GM23338 (cell line): ENCODE data around the gene FAM227B. TPM values are rescaled to one million over a fixed set of nuclear protein-coding genes. Genes with fewer than 3 reads are reported as not detected.

Source experiments
- ATAC-seq: fragments of 200-7000 bp; cut with Tn5 transposase; 3 replicates; pipeline ENCODE4 v1.9.1; 2020
- DNase-seq: peaks from one replicate; pipeline ENCODE4 v3.0.0-alpha.2; 2015; ENCODE audit warnings: low spot score
- H2AFZ ChIP-seq: fragments of 200-600 bp; sonication (generic); 2 replicates; pipeline ENCODE4 v1.8.0; 2016; ENCODE audit warnings: antibody characterized with exemption, mild to moderate bottlenecking, moderate library complexity
- H3F3A ChIP-seq: fragments of 200-600 bp; sonication (generic); replicated peaks from 2 replicates; pipeline ENCODE4 v1.8.0; 2017; ENCODE audit warnings: antibody characterized with exemption, mixed run types, low read depth
- H3K27ac ChIP-seq: fragments of 200-600 bp; sonication (generic); 2 replicates; pipeline ENCODE4 v1.6.1; 2016; ENCODE audit warnings: low read depth
- H3K27me3 ChIP-seq: fragments of 200-600 bp; sonication (generic); 2 replicates; pipeline ENCODE4 v1.8.0; 2016; ENCODE audit warnings: mild to moderate bottlenecking, mixed run types, moderate library complexity; ENCODE audit not compliant: insufficient read depth
- H3K36me3 ChIP-seq: fragments of 200-600 bp; sonication (generic); 2 replicates; pipeline ENCODE4 v1.8.0; 2016; ENCODE audit warnings: mild to moderate bottlenecking; ENCODE audit not compliant: insufficient read depth
- H3K4me1 ChIP-seq: fragments of 200-600 bp; sonication (generic); 2 replicates; pipeline ENCODE4 v1.8.0; 2016; ENCODE audit warnings: mild to moderate bottlenecking, moderate library complexity; ENCODE audit not compliant: insufficient read depth
- H3K4me2 ChIP-seq: fragments of 200-600 bp; sonication (generic); 2 replicates; pipeline ENCODE4 v1.7.1; 2017; ENCODE audit warnings: mixed run types
- H3K4me3 ChIP-seq: fragments of 200-600 bp; sonication (generic); 2 replicates; pipeline ENCODE4 v1.6.1; 2016; ENCODE audit warnings: mixed run types
- H3K79me2 ChIP-seq: fragments of 200-600 bp; sonication (generic); replicated peaks from 2 replicates; pipeline ENCODE4 v1.8.0; 2017; ENCODE audit warnings: mild to moderate bottlenecking; ENCODE audit not compliant: insufficient read depth
- H3K9me2 ChIP-seq: fragments of 200-600 bp; sonication (generic); 2 replicates; pipeline ENCODE4 v1.8.0; 2017; ENCODE audit not compliant: insufficient read depth
- H4K20me1 ChIP-seq: fragments of 200-600 bp; sonication (generic); replicated peaks from 2 replicates; pipeline ENCODE4 v1.8.0; 2017; ENCODE audit warnings: mild to moderate bottlenecking; ENCODE audit not compliant: insufficient read depth
- H3K27ac Mint-ChIP-seq: 2 replicates; pipeline ENCODE4 v1.8.0; 2020; ENCODE audit warnings: inconsistent platforms, mild to moderate bottlenecking, moderate library complexity, mixed read lengths
- H3K27me3 Mint-ChIP-seq: 3 replicates; pipeline ENCODE4 v1.8.0; 2022; ENCODE audit warnings: low read depth, mild to moderate bottlenecking, moderate library complexity, mixed read lengths, inconsistent platforms; ENCODE audit not compliant: insufficient read depth, poor library complexity
- H3K36me3 Mint-ChIP-seq: 3 replicates; pipeline ENCODE4 v1.8.0; 2021; ENCODE audit warnings: low read depth, mild to moderate bottlenecking, inconsistent platforms, moderate library complexity, mixed read lengths
- H3K4me1 Mint-ChIP-seq: 3 replicates; pipeline ENCODE4 v1.8.0; 2020; ENCODE audit warnings: mild to moderate bottlenecking, inconsistent platforms, mixed read lengths
- H3K4me3 Mint-ChIP-seq: 3 replicates; pipeline ENCODE4 v1.8.0; 2021; ENCODE audit warnings: moderate library complexity, mild to moderate bottlenecking, inconsistent platforms, mixed read lengths
- H3K9me3 Mint-ChIP-seq: 3 replicates; pipeline ENCODE4 v1.8.0; 2020; ENCODE audit warnings: moderate library complexity, mild to moderate bottlenecking, inconsistent platforms, mixed read lengths
- CREB1 ChIP-seq: fragments of 250-450 bp; sonication (Bioruptor Pico); IDR thresholded peaks from 2 replicates; pipeline ENCODE4 v1.5.0; 2020; ENCODE audit warnings: low read depth, mild to moderate bottlenecking, moderate library complexity
- ETS1 ChIP-seq: IDR thresholded peaks from 2 replicates; pipeline ENCODE4 v1.6.1; 2016; ENCODE audit warnings: antibody characterized with exemption
- EZH2 ChIP-seq: fragments of 200-600 bp; sonication (generic); IDR thresholded peaks from one replicate; pipeline ENCODE4 v1.8.0; 2017; ENCODE audit warnings: antibody characterized with exemption, mild to moderate bottlenecking, low read depth; ENCODE audit not compliant: unreplicated experiment
- EZH2phosphoT487 ChIP-seq: fragments of 200-600 bp; sonication (generic); IDR thresholded peaks from one replicate; pipeline ENCODE4 v1.8.1; 2018; ENCODE audit warnings: antibody characterized with exemption; ENCODE audit not compliant: unreplicated experiment
- NANOG ChIP-seq: IDR thresholded peaks from 2 replicates; pipeline ENCODE4 v1.6.1; 2016; ENCODE audit warnings: antibody characterized with exemption, borderline replicate concordance
- POLR2AphosphoS5 ChIP-seq: IDR thresholded peaks from 2 replicates; pipeline ENCODE4 v1.6.1; 2016; ENCODE audit warnings: antibody characterized with exemption, low read depth
- STAT1 ChIP-seq: IDR thresholded peaks from one replicate; pipeline ENCODE4 v1.6.1; 2016; ENCODE audit warnings: antibody characterized with exemption; ENCODE audit not compliant: unreplicated experiment
- ZNF114 ChIP-seq: fragments of 250-450 bp; sonication (Bioruptor Pico); IDR thresholded peaks from 2 replicates; pipeline ENCODE4 v1.5.0; 2020; ENCODE audit warnings: mild to moderate bottlenecking, moderate library complexity
- ZNF331 ChIP-seq: fragments of 250-450 bp; sonication (Bioruptor Pico); IDR thresholded peaks from 2 replicates; pipeline ENCODE4 v1.5.0; 2020; ENCODE audit warnings: low read depth, mild to moderate bottlenecking, moderate library complexity
- polyA plus RNA-seq: library from polyadenylated mRNA; unstranded; fragments of >200 nt; fragmentation: Nextera tagmentation; extraction: Ambion mirVana; gene quantifications from 2 replicates; pipeline ENCODE4 v1.2.1, GENCODE V29; 2016
- total RNA-seq: library from RNA; depleted of rRNA; stranded (reverse); fragments of >200 nt; shearing (Covaris generic); gene quantifications from 2 replicates; pipeline ENCODE4 v1.2.3, GENCODE V29; 2014
- TF ChIP-seq, protein P1 (sequence below): fragments of 250-450 bp; sonication (Bioruptor Pico); IDR thresholded peaks from 2 replicates; pipeline ENCODE4 v1.5.0; 2020; ENCODE audit warnings: mild to moderate bottlenecking, moderate library complexity

Gene FAM227B
- total and polyA plus RNA-seq, 2 experiments from 2014 or later, result 2.6 to 10.2 TPM

DNA sequence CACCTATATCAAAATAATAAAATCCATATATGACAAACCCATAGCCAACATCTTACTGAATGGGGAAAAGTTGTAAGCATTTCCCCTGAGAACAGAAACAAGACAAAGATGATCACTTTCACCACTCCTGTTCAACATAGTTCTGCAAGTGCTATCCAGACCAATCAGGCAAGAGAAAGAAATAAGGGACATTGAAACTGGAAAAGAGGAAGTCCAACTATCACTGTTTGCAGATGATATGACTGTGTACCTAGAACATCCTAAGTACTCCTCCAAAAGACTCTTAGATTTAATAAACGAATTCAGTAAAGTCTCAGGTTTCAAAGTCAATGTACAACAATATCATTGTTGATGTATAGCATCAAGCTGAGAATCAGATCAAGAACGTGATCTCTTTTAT is 233.1 kb downstream of the FAM227B start:
- DNase-seq, result no peak
- no peak overlapping the region for H3K27ac Mint-ChIP-seq
- TF ChIP-seq POLR2AphosphoS5 (no peak), STAT1 (no peak), EZH2phosphoT487 (no peak), NANOG (no peak), ETS1 (no peak)
- no peak for ATAC-seq
- Histone ChIP-seq H3F3A (no peaks in the 10 kb centered on the region), H3K79me2 (no peaks in the 10 kb centered on the region), H3K4me3 (no peak overlapping the region), H3K4me2 (no peak overlapping the region), H2AFZ (no peak overlapping the region), H3K27ac (no peak overlapping the region), H3K4me1 (peaks cover 15% of the 10 kb centered on the region), H3K27me3 (no peaks in the 10 kb centered on the region), H3K9me2 (peaks cover 3% of the 10 kb centered on the region; the same call in 1 of the 2 replicates), H3K36me3 (no peaks in the 10 kb centered on the region), H4K20me1 (no peaks in the 10 kb centered on the region)
- H3K4me1 Mint-ChIP-seq, result peaks cover 20% of the 10 kb centered on the region; the same call in 2 of the 3 replicates
- no peaks in the 10 kb centered on the region for H3K9me3 Mint-ChIP-seq
- H3K36me3 Mint-ChIP-seq, result no peaks in the 10 kb centered on the region; the same call in 2 of the 3 replicates
- no peak overlapping the region for H3K4me3 Mint-ChIP-seq
- H3K27me3 Mint-ChIP-seq, result no peaks in the 10 kb centered on the region

- peaks cover 1% of the 10 kb centered on the region for H3K27me3 Mint-ChIP-seq
- H3K9me2 ChIP-seq, result peaks cover 3% of the 10 kb centered on the region; the same call in 1 of the 2 replicates
- TF ChIP-seq, protein P1, sequence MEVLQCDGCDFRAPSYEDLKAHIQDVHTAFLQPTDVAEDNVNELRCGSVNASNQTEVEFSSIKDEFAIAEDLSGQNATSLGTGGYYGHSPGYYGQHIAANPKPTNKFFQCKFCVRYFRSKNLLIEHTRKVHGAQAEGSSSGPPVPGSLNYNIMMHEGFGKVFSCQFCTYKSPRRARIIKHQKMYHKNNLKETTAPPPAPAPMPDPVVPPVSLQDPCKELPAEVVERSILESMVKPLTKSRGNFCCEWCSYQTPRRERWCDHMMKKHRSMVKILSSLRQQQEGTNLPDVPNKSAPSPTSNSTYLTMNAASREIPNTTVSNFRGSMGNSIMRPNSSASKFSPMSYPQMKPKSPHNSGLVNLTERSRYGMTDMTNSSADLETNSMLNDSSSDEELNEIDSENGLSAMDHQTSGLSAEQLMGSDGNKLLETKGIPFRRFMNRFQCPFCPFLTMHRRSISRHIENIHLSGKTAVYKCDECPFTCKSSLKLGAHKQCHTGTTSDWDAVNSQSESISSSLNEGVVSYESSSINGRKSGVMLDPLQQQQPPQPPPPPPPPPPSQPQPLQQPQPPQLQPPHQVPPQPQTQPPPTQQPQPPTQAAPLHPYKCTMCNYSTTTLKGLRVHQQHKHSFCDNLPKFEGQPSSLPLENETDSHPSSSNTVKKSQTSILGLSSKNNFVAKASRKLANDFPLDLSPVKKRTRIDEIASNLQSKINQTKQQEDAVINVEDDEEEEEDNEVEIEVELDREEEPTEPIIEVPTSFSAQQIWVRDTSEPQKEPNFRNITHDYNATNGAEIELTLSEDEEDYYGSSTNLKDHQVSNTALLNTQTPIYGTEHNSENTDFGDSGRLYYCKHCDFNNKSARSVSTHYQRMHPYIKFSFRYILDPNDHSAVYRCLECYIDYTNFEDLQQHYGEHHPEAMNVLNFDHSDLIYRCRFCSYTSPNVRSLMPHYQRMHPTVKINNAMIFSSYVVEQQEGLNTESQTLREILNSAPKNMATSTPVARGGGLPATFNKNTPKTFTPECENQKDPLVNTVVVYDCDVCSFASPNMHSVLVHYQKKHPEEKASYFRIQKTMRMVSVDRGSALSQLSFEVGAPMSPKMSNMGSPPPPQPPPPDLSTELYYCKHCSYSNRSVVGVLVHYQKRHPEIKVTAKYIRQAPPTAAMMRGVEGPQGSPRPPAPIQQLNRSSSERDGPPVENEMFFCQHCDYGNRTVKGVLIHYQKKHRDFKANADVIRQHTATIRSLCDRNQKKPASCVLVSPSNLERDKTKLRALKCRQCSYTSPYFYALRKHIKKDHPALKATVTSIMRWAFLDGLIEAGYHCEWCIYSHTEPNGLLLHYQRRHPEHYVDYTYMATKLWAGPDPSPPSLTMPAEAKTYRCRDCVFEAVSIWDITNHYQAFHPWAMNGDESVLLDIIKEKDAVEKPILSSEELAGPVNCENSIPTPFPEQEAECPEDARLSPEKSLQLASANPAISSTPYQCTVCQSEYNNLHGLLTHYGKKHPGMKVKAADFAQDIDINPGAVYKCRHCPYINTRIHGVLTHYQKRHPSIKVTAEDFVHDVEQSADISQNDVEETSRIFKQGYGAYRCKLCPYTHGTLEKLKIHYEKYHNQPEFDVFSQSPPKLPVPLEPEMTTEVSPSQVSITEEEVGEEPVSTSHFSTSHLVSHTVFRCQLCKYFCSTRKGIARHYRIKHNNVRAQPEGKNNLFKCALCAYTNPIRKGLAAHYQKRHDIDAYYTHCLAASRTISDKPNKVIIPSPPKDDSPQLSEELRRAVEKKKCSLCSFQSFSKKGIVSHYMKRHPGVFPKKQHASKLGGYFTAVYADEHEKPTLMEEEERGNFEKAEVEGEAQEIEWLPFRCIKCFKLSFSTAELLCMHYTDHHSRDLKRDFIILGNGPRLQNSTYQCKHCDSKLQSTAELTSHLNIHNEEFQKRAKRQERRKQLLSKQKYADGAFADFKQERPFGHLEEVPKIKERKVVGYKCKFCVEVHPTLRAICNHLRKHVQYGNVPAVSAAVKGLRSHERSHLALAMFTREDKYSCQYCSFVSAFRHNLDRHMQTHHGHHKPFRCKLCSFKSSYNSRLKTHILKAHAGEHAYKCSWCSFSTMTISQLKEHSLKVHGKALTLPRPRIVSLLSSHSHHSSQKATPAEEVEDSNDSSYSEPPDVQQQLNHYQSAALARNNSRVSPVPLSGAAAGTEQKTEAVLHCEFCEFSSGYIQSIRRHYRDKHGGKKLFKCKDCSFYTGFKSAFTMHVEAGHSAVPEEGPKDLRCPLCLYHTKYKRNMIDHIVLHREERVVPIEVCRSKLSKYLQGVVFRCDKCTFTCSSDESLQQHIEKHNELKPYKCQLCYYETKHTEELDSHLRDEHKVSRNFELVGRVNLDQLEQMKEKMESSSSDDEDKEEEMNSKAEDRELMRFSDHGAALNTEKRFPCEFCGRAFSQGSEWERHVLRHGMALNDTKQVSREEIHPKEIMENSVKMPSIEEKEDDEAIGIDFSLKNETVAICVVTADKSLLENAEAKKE (CRISPR knock-in tag), result no peak
- TF ChIP-seq CREB1 (CRISPR knock-in tag) (no peak), STAT1 (no peak), ZNF331 (CRISPR knock-in tag) (no peak), EZH2phosphoT487 (no peak), ZNF114 (CRISPR knock-in tag) (no peak), EZH2 (no peak)
- no peaks in the 10 kb centered on the region for H3K79me2 ChIP-seq
- no peaks in the 10 kb centered on the region for H3K9me3 Mint-ChIP-seq
- no peaks in the 10 kb centered on the region for H3K36me3 Mint-ChIP-seq
- DNase-seq (no peak), ATAC-seq (no peak)
- H3K4me3 Mint-ChIP-seq, result no peak overlapping the region
- H3K27me3 ChIP-seq, result no peaks in the 10 kb centered on the region
- H3K36me3 ChIP-seq, result no peaks in the 10 kb centered on the region
- H2AFZ ChIP-seq, result no peak overlapping the region
- peaks cover 21% of the 10 kb centered on the region for H3K4me1 Mint-ChIP-seq
- no peak overlapping the region for H3K4me2 ChIP-seq
- H3K27ac ChIP-seq, result no peak overlapping the region
- peaks cover 19% of the 10 kb centered on the region for H3K4me1 ChIP-seq
- H3F3A ChIP-seq, result no peaks in the 10 kb centered on the region
- no peak overlapping the region for H3K27ac Mint-ChIP-seq
- no peak overlapping the region for H3K4me3 ChIP-seq
- no peaks in the 10 kb centered on the region for H4K20me1 ChIP-seq
These were observed 237.4 kb downstream of the FAM227B start for GRCh38 chr15:49383266-49383665.
